ENCODE measurements around the gene CASP3. TPM values are rescaled to one million over a fixed set of nuclear protein-coding genes. Genes with fewer than 3 reads are reported as not detected.
"Not testable (repeated sequence)": the region's sequence is repeated elsewhere in the genome, so short reads cannot be mapped to it uniquely, and the experiment has no call there.

CASP3 gene
- total RNA-seq, 1 experiment from 2014 or later: 37.9 TPM

- DNase-seq (ENCODE audit: low read depth): no peak
These were observed 13.1 kb downstream of the CASP3 start for GRCh38 chr4:184636144-184636543.

- no peak for DNase-seq (ENCODE audit: low read depth)
These were observed 13.9 kb downstream of the CASP3 start for GRCh38 chr4:184635381-184635780.

DNA sequence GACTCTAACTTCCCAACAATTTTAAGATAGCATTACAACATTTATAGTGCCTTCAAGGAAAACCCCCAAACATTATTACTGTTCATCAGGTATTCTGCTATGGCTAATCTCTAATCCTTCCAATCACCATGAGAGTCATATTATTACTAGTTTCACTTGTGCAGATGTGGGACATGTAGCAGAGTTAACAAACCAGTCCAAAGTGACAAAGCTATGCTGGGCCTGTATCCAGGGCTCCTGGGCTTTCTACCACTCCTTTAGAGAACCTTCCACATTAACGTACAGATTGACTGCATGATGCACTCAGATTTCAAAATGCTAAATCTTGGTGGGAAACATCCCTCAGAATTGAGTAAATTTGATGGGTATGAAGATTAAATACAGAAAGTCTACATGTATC is 16.4 kb downstream of the CASP3 start:
- DNase-seq (ENCODE audit: low read depth): no peak

DNA sequence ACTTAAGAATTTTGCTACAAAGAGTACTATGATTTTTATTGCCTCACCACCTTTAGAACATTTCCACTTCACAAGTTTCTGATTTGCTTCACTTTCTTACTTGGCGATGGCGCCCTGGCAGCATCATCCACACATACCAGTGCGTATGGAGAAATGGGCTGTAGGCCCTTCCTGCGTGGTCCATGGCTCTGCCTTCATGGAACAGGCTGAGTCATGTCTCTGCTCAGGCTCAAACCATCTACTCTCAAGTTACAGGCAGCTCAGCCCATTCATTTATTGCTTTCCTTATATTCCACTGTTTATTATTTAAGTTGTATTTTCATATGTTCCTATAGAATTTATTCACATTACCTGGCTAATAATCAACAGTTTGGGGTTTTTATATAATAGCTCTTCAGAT is 21.1 kb downstream of the CASP3 start:
- DNase-seq (ENCODE audit: low read depth): no peak

DNA sequence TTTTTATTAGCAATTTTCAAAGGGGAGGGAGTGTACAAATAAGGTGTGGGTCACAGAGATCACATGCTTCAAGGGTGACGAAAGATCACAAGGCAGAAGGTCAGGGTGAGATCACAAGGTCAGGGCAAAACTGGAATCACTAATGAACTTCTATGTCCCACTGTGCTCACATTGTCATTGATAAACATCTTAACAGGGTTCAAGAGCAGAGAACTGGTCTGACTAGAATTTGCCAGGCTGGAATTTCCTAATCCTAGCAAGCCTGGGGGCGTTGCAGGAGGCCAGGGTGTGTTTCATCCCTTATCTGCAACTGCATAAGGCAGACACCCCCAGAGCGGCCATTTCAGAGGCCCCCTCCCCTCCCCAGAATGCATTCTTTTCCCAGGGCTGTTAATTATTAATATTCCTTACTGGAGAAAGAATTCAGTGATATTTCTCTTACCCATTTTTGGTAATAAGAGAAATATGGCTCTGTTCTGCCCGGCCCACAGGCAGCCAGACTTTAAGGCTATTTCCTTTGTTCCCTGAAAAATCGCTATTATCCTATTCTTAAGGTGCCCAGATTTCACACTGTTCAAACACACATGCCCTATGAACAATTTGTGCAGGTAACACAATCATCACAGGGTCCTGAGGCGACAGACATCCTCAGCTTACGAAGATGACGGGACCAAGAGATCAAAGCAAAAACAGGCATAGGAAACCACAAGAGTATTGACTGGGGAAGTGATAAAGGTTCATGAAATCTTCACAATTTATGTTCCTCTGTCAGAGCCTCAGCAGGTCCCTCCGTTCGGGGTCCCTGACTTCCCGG is 23.3 kb downstream of the CASP3 start:
- not testable (repeated sequence) for DNase-seq (ENCODE audit: low read depth)

- no peak for DNase-seq (ENCODE audit: low read depth)
These were observed 24.2 kb downstream of the CASP3 start for GRCh38 chr4:184624972-184625554.

DNA sequence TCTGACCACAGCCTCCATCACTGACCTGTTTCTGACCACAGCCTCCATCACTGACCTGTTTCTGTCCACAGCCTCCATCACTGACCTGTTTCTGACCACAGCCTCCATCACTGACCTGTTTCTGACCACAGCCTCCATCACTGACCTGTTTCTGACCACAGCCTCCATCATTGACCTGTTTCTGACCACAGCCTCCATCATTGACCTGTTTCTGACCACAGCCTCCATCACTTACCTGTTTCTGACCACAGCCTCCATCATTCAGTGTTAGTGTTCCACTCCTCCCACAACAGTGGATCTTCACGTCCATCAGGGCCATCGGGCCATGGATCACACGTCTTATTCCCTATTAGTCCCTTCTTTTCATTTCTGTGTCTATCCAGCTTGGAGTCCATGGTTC is 24.7 kb downstream of the CASP3 start:
- not testable (repeated sequence) for DNase-seq (ENCODE audit: low read depth)

DNA sequence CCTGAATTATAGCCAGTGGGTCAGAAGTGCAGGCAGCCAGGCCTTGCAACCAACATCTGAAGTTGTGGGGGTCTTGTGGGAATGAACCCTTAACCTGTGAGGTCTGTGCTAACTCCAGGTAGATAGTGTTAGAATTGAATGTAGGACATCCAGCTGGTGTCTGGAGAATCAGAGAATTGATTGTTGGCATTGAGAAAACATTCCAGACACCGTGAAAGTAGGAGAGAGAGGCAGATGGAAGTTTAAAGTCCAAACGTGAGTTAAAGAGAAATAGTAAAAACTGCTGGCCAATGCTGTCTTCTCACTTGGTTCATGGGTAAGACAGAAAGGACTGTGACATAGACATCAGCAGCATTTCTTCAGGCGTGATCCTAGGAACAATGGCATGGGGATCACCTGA is 27.7 kb downstream of the CASP3 start:
- no peak for DNase-seq (ENCODE audit: low read depth)

GRCh38 chr4:184620212-184620867 is 28.9 kb downstream of the CASP3 start:
- no peak for DNase-seq (ENCODE audit: low read depth)

DNA sequence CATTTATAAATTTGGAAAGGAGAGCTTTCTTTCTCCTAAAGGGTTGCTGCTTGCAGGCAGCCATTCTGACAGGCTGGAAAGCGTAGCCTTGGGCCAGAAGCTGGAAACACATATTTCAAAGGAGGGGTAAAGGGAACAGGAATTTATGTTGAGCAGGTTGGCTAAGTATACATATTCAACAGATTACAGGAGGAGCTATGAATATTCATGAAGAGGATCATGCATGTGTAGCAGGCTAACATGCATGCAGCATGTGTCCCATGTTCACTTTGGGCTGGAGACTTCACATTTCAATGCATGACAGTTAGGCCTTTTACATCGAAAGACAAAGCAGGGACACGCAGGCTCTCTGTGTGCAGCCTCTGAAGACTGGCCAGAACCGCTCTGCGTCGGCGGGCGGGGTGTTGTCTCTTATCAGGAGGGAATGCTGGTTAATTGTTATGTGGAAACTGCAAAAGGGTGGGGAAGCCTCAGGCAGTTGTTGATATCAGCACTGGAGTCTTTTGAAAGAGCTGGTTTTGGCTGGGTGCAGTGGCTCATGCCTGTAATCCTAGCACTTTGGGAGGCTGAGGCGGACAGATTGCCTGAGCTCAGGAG is 31.5 kb downstream of the CASP3 start:
- DNase-seq (ENCODE audit: low read depth): no peak

DNA sequence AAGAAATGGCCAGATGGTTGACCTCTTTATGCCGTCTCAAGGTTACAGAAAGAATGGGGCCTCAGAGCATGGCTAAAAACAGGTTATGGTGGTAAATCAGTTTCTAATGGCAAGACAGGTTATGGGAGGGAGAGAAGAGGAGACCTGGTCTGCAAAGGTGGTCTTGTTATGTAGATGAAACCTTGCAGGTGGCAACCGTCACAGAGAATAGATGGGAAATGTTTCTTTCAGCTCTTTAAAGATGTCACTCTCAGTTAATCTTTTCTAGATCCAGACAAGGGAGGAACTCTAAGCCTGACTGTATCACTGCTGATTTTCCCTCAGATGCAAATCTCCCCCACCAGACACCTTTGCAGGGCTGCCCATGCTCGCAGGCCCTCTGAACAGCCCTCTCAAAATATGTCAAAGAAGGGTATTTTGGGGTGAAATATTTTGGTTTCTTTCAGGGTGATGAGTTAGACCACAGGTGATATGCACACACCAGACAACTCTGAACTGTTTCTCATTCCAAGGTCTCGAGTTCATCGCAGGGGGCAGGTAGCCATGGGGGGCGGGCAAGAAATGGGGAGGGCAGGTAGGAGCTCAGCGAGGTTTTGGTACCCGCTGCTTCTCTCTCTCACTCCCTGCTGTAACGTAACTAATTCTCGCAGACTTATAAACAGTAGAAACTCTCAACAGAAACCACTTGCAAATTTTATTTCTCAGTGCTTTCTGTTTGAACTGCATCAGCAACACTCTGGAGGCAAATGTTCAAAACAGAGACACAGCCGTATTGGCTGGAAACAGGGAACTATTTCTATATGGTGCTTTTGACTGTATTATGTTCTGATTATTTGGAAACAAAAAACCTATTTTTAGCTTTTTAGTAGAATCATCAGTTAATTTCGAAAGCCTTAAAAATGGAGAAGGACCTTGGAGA is 32.4 kb downstream of the CASP3 start:
- no peak for DNase-seq (ENCODE audit: low read depth)

GRCh38 chr4:184616168-184616567 is 33.1 kb downstream of the CASP3 start:
- DNase-seq (ENCODE audit: low read depth): not testable (repeated sequence)

DNA sequence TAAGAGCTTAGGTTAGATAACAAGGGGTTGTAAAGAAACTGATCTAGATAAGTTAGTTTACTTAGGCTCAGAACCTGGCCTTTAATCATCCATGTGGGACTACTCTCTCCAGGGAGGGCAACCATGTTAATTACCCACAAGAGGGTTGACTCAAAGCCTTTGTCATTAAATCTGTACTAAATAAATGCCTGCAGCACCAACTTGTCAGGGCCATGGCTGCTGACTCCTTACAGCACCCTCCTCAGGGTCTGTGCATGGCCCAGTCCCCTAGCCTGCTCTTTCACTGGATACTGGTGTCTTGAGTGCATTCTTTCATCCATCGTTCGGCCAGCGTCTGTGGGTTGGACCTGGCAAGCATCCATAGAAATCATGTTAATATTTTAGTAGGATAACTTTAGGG is 34.7 kb downstream of the CASP3 start:
- no peak for DNase-seq (ENCODE audit: low read depth)

DNA sequence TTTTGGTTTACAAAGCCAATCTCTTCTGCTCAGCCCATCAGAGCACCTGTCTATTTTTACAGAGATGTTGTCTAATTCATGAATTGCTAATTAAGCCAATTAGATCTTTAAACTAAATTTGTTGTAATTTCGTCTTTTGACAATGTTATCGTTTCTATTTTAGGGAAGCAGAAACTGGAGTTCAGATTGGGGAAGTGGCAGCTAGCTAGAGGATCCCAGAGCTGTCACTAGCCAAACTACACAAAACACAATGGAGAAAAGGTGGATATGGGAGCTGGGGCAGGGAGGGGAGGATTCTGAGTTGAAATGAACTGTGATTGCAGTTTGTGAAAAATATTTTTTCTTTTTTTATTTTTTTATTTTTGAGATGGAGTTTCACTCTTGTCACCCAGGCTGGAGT is 35.8 kb downstream of the CASP3 start:
- DNase-seq (ENCODE audit: low read depth): no peak

- DNase-seq (ENCODE audit: low read depth): no peak
These were observed 37.2 kb downstream of the CASP3 start for GRCh38 chr4:184612074-184612473.

DNA sequence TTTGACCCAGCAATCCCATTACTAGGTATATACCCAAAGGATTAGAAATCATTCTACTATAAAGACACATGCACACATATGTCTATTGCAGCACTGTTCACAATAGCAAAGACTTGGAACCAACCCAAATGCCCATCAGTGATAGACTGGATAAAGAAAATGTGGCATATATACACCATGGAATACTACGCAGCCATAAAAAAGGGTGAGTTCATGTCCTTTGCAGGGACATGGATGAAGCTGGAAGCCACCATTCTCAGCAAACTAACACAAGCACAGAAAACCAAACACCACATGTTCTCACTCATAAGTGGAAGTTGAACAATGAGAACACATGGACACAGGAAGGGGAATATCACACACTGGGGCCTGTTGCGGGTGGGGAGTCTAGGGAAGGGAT is 41.8 kb downstream of the CASP3 start:
- DNase-seq (ENCODE audit: low read depth): not testable (repeated sequence)

GRCh38 chr4:184602857-184603256 is 46.4 kb downstream of the CASP3 start:
- DNase-seq (ENCODE audit: low read depth): not testable (repeated sequence)

- DNase-seq (ENCODE audit: low read depth): not testable (repeated sequence)
These were observed 48.3 kb downstream of the CASP3 start for GRCh38 chr4:184600982-184601381.

DNA sequence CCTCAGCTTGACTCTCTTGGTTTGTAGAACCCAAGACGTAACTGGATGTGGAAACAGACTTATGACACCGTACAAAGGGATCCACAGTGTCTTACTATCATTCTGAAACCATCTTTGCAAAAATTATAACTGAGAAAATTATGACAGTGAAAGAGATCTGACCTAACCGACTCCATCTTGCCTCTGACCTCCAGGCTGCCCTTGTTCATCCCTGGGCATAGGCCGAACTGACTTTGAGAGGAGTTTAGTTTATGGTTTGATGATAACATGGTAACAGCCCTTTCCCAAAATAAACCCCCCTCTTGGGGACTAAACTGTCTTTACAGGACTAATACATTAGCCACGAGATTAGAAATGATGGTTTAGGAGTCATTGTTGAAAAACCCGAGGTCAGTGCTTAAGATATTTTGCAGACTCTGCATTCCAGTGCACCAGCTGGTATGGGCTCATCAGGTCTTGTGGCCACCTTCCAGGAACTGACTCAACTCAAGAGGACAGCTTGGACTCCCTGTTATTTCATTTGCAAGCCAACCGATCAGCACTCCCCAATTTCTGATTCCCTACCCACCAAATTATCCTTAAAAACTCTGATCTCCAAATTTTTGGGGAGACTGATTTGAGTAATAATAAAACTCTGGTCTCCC is 49.6 kb downstream of the CASP3 start:
- DNase-seq (ENCODE audit: low read depth): peak; percentile 82

GRCh38 chr4:184598753-184599491 is 50.3 kb downstream of the CASP3 start:
- peak; percentile 34 for DNase-seq (ENCODE audit: low read depth)
